Activated CD8-positive, alpha-beta T cell treated with anti-CD3 and anti-CD28 coated beads, Interleukin-2, amount 10 ng/mL, durations not matched to agents 7 days and 5 days (primary cell): ENCODE results near the gene MRPS10. TPM values are rescaled to one million over a fixed set of nuclear protein-coding genes. Genes with fewer than 3 reads are reported as not detected.
A peak's percentile ranks its signal among the peaks of the same experiment; 100 is the strongest.

ENCODE experiments used
- ATAC-seq: fragments of 150-1000 bp; cut with Tn5 transposase; one replicate; pipeline ENCODE4 v1.10.0; 2021; ENCODE audit warnings: moderate library complexity
- CTCF ChIA-PET: fragments of 350-600 bp; sonication (Branson Sonifier 250); formaldehyde crosslinking; loops from one replicate; lab custom pipeline; 2021; ENCODE audit warnings: antibody characterized with exemption; lab: Charles Lee
- POLR2A ChIA-PET: fragments of 350-600 bp; sonication (Branson Sonifier 250); formaldehyde crosslinking; loops from one replicate; lab custom pipeline; 2021; ENCODE audit warnings: antibody characterized with exemption; lab: Charles Lee
- DNase-seq: peaks from one replicate; pipeline ENCODE4 v3.0.0-alpha.2; 2020
- H3K27ac Mint-ChIP-seq: one replicate; pipeline ENCODE4 v1.8.0; 2021; ENCODE audit warnings: mild to moderate bottlenecking, mixed read lengths
- H3K27me3 Mint-ChIP-seq: one replicate; pipeline ENCODE4 v1.8.0; 2021; ENCODE audit warnings: low read depth, mixed read lengths
- H3K36me3 Mint-ChIP-seq: one replicate; pipeline ENCODE4 v1.8.0; 2021; ENCODE audit warnings: low read depth, mixed read lengths
- H3K4me1 Mint-ChIP-seq: one replicate; pipeline ENCODE4 v1.8.0; 2021; ENCODE audit warnings: low read depth, mixed read lengths
- H3K4me3 Mint-ChIP-seq: one replicate; pipeline ENCODE4 v1.8.0; 2021; ENCODE audit warnings: mild to moderate bottlenecking, mixed read lengths
- H3K9me3 Mint-ChIP-seq: one replicate; pipeline ENCODE4 v1.8.0; 2022; ENCODE audit warnings: mixed read lengths; ENCODE audit not compliant: insufficient read depth
- total RNA-seq, 2 experiments: library from RNA; stranded (reverse); gene quantifications; one replicate each; pipeline ENCODE4 v1.2.3, GENCODE V29; 2021

Gene MRPS10
- total RNA-seq: 10 to 100 TPM; 32.6 to 33.8 TPM

- peak within 1 kb of the TSS; percentile 100 for H3K4me3 Mint-ChIP-seq
Measured at GRCh38 chr6:42217519-42218367, at the start of gene MRPS10. MRPS10 (minus strand) TSS chr6:42217861; CDS start chr6:42217849, 12 bp downstream.

GRCh38 chr6:42266538-42266937 lies 48.9 kb upstream of the MRPS10 start:
- no peaks in the 10 kb centered on the region for H3K9me3 Mint-ChIP-seq
- CTCF ChIA-PET: interaction anchor here (1.2 kb wide), 1 partner anchor 281 kb away, joined by 3 read pairs; no protein-coding TSS in a partner anchor

More at GRCh38 chr6:42217519-42218367, at the start of gene MRPS10:
- DNase-seq: peak; percentile 95
- Mint-ChIP-seq H3K36me3 (peaks cover 20% of the 10 kb centered on the region), H3K27me3 (no peaks in the 10 kb centered on the region), H3K4me1 (peaks cover 30% of the 10 kb centered on the region), H3K9me3 (no peaks in the 10 kb centered on the region), H3K27ac (peak within 1 kb of the TSS; percentile 91)
- ATAC-seq: peak; percentile 99
- ChIA-PET CTCF (interaction anchor here (0.6 to 1.7 kb wide), 11 partner anchors 9 to 469 kb away, joined by 3 to 23 read pairs (median 4); partner anchors contain the start of gene TOMM6), POLR2A (interaction anchor here (0.7 to 1.2 kb wide), 2 partner anchors 314 to 330 kb away, joined by 3 to 6 read pairs; no protein-coding TSS in a partner anchor)

GRCh38 chr6:42264852-42265390 lies 47.3 kb upstream of the MRPS10 start:
- Mint-ChIP-seq H3K4me1 (peaks cover 26% of the 10 kb centered on the region), H3K4me3 (no peak overlapping the region), H3K9me3 (no peaks in the 10 kb centered on the region), H3K27ac (no peak overlapping the region), H3K36me3 (peaks cover 25% of the 10 kb centered on the region), H3K27me3 (no peaks in the 10 kb centered on the region)
- no peak for ATAC-seq
- DNase-seq: no peak
- ChIA-PET CTCF (interaction anchor here (0.9 to 2.3 kb wide), 2 partner anchors 19 to 282 kb away, joined by 4 to 14 read pairs; no protein-coding TSS in a partner anchor), POLR2A (interaction anchor here (1.3 kb wide), 1 partner anchor 29 kb away, joined by 3 read pairs; no protein-coding TSS in a partner anchor)

More at GRCh38 chr6:42266538-42266937, 48.9 kb upstream of the MRPS10 start:
- H3K27me3 Mint-ChIP-seq: no peaks in the 10 kb centered on the region
- H3K4me1 Mint-ChIP-seq: peaks cover 24% of the 10 kb centered on the region
- H3K27ac Mint-ChIP-seq: no peak overlapping the region
- DNase-seq: no peak
- H3K36me3 Mint-ChIP-seq: peaks cover 28% of the 10 kb centered on the region
- POLR2A ChIA-PET: no interaction called here
- ATAC-seq: no peak
- H3K4me3 Mint-ChIP-seq: no peak overlapping the region

- CTCF ChIA-PET: interaction anchor here (0.9 to 2.3 kb wide), 4 partner anchors 18 to 283 kb away, joined by 3 to 14 read pairs (median 4); no protein-coding TSS in a partner anchor
- DNase-seq (no peak), ATAC-seq (no peak)
- Mint-ChIP-seq H3K4me3 (no peak overlapping the region), H3K36me3 (peaks cover 22% of the 10 kb centered on the region), H3K9me3 (no peaks in the 10 kb centered on the region), H3K4me1 (peaks cover 20% of the 10 kb centered on the region), H3K27ac (no peak overlapping the region), H3K27me3 (no peaks in the 10 kb centered on the region)
- POLR2A ChIA-PET: interaction anchor here (1.3 kb wide), 1 partner anchor 29 kb away, joined by 3 read pairs; no protein-coding TSS in a partner anchor
Measured at GRCh38 chr6:42264162-42264851, 46.6 kb upstream of the MRPS10 start.

GRCh38 chr6:42263165-42263728 lies 45.6 kb upstream of the MRPS10 start:
- no peak for ATAC-seq
- POLR2A ChIA-PET: no interaction called here
- DNase-seq: no peak
- H3K36me3 Mint-ChIP-seq: peaks cover 13% of the 10 kb centered on the region
- H3K27ac Mint-ChIP-seq: no peak overlapping the region
- CTCF ChIA-PET: interaction anchor here (1.4 to 5.6 kb wide), 3 partner anchors 269 to 284 kb away, joined by 4 to 87 read pairs (median 14); no protein-coding TSS in a partner anchor
- no peaks in the 10 kb centered on the region for H3K9me3 Mint-ChIP-seq
- peaks cover 11% of the 10 kb centered on the region for H3K4me1 Mint-ChIP-seq
- H3K27me3 Mint-ChIP-seq: no peaks in the 10 kb centered on the region
- no peak overlapping the region for H3K4me3 Mint-ChIP-seq

- ATAC-seq: peak; percentile 75
- H3K27ac Mint-ChIP-seq: peak overlapping the region; percentile 55
- H3K27me3 Mint-ChIP-seq: no peaks in the 10 kb centered on the region
- POLR2A ChIA-PET: interaction anchor here (1.0 to 1.1 kb wide), 2 partner anchors 285 to 287 kb away, joined by 3 to 4 read pairs; no protein-coding TSS in a partner anchor
- no peaks in the 10 kb centered on the region for H3K9me3 Mint-ChIP-seq
- H3K36me3 Mint-ChIP-seq: peaks cover 8% of the 10 kb centered on the region
- H3K4me1 Mint-ChIP-seq: peaks cover 11% of the 10 kb centered on the region
- DNase-seq: peak; percentile 43
- no peak overlapping the region for H3K4me3 Mint-ChIP-seq
- CTCF ChIA-PET: interaction anchor here (0.7 to 5.6 kb wide), 19 partner anchors 8 to 306 kb away, joined by 3 to 87 read pairs (median 3); partner anchors contain the start of gene TRERF1
Measured at GRCh38 chr6:42260972-42261371, 43.3 kb upstream of the MRPS10 start.

- peaks cover 11% of the 10 kb centered on the region for H3K36me3 Mint-ChIP-seq
- ATAC-seq (peak; percentile 17), DNase-seq (no peak)
- ChIA-PET POLR2A (interaction anchor here (0.8 to 1.1 kb wide), 3 partner anchors 107 to 287 kb away, joined by 3 to 4 read pairs (median 3); no protein-coding TSS in a partner anchor), CTCF (interaction anchor here (0.6 to 5.6 kb wide), 20 partner anchors 9 to 291 kb away, joined by 3 to 87 read pairs (median 3); partner anchors contain the start of genes MRPS10 and TRERF1)
- H3K9me3 Mint-ChIP-seq: no peaks in the 10 kb centered on the region
- H3K4me1 Mint-ChIP-seq: peaks cover 11% of the 10 kb centered on the region
- no peak overlapping the region for H3K4me3 Mint-ChIP-seq
- no peaks in the 10 kb centered on the region for H3K27me3 Mint-ChIP-seq
- peak overlapping the region; percentile 68 for H3K27ac Mint-ChIP-seq
Measured at GRCh38 chr6:42260396-42260888, 42.8 kb upstream of the MRPS10 start.

GRCh38 chr6:42259841-42260395 lies 42.3 kb upstream of the MRPS10 start:
- Mint-ChIP-seq H3K27ac (no peak overlapping the region), H3K4me1 (peaks cover 11% of the 10 kb centered on the region)

GRCh38 chr6:42259286-42259685 lies 41.6 kb upstream of the MRPS10 start:
- DNase-seq: no peak
- H3K27ac Mint-ChIP-seq: no peak overlapping the region
- no peak overlapping the region for H3K4me3 Mint-ChIP-seq
- H3K27me3 Mint-ChIP-seq: no peaks in the 10 kb centered on the region
- ChIA-PET POLR2A (no interaction called here), CTCF (interaction anchor here (0.8 to 5.6 kb wide), 4 partner anchors 13 to 288 kb away, joined by 3 to 87 read pairs (median 10); no protein-coding TSS in a partner anchor)
- H3K9me3 Mint-ChIP-seq: no peaks in the 10 kb centered on the region
- no peak for ATAC-seq
- peaks cover 16% of the 10 kb centered on the region for H3K36me3 Mint-ChIP-seq
- peaks cover 11% of the 10 kb centered on the region for H3K4me1 Mint-ChIP-seq

More at GRCh38 chr6:42259841-42260395, 42.3 kb upstream of the MRPS10 start:
- CTCF ChIA-PET: interaction anchor here (0.6 to 5.6 kb wide), 15 partner anchors 9 to 291 kb away, joined by 3 to 87 read pairs (median 3); partner anchors contain the start of genes MRPS10 and TRERF1
- Mint-ChIP-seq H3K27me3 (no peaks in the 10 kb centered on the region), H3K4me3 (no peak overlapping the region), H3K36me3 (peaks cover 12% of the 10 kb centered on the region), H3K9me3 (no peaks in the 10 kb centered on the region)
- no peak for DNase-seq
- no peak for ATAC-seq
- POLR2A ChIA-PET: interaction anchor here (0.8 to 1.1 kb wide), 3 partner anchors 107 to 288 kb away, joined by 3 to 4 read pairs (median 3); no protein-coding TSS in a partner anchor

- ATAC-seq: no peak
- CTCF ChIA-PET: interaction anchor here (1.3 to 5.6 kb wide), 2 partner anchors 290 kb away, joined by 7 to 87 read pairs; no protein-coding TSS in a partner anchor
- POLR2A ChIA-PET: no interaction called here
- no peak for DNase-seq
- H3K4me3 Mint-ChIP-seq: no peak overlapping the region
- H3K9me3 Mint-ChIP-seq: no peaks in the 10 kb centered on the region
- peaks cover 25% of the 10 kb centered on the region for H3K36me3 Mint-ChIP-seq
- no peak overlapping the region for H3K27ac Mint-ChIP-seq
- H3K27me3 Mint-ChIP-seq: no peaks in the 10 kb centered on the region
- H3K4me1 Mint-ChIP-seq: peaks cover 11% of the 10 kb centered on the region
Measured at GRCh38 chr6:42257614-42258013, 40.0 kb upstream of the MRPS10 start.
